Tibial nerve (tissue), 3 donors: ENCODE measurements around the gene GARIN3.
"Not testable (repeated sequence)": the region's sequence is repeated elsewhere in the genome, so short reads cannot be mapped to it uniquely, and the experiment has no call there.

Source experiments
- CTCF ChIP-seq, 5 experiments: fragments of 200-600 bp in 3 of 5; fragments of 450-650 bp in 2 of 5; sonication (generic) in 3 of 5; IDR thresholded peaks; one replicate each; pipeline ENCODE4 v1.5.1; 2016 to 2019; ENCODE audit warnings: antibody characterized with exemption in 5 of 5, mild to moderate bottlenecking in 3 of 5, moderate library complexity in 2 of 5
- POLR2A ChIP-seq, 2 donors: fragments of 450-650 bp; IDR thresholded peaks; one replicate each; pipeline ENCODE4 v1.6.1; 2017; ENCODE audit warnings: antibody characterized with exemption in 2 of 2, mild to moderate bottlenecking in 2 of 2, moderate library complexity in 2 of 2

DNA sequence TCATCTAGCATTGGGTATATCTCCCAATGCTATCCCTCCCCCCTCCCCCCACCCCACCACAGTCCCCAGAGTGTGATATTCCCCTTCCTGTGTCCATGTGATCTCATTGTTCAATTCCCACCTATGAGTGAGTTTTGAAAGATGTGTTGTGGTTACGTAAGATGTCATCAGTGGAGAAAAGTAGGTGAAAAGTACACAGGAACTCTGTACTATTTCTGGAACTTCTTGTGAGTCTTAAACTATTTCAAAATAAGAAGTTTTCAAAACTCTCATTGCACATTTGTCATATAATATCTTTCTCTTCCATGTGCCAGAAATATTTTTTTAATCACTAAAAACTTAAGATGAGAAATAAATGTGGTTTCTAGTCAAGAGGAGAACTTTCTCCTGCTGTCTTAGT lies 44.6 kb upstream of the GARIN3 start:
- TF ChIP-seq CTCF, POLR2A (IDR thresholded peaks at IDR 0.05): not testable (repeated sequence)
